Measurements from ENCODE around the gene SNIP1.
"Not testable (repeated sequence)": the region's sequence is repeated elsewhere in the genome, so short reads cannot be mapped to it uniquely, and the experiment has no call there.

The SNIP1 gene

DNA sequence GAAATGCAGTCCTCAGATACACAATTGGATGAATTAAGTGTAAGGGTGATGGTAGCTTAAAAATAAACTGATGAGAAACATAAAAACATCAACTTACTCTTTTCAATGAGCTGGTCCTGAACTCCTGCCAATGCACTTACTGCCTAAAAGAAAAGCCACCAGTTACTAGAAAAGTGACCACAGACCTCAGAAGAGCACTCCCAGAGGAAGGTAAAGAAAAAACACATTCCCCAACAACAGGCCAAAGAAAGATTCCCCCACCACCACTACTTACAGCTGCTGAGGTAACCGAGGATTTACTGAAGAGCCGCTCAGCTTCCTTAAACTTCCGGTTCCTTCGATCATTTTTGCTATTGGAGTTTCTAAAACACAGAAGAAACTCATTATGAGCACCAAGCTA lies 44.9 kb downstream of the SNIP1 start:
- peak; percentile 32 for DNase-seq

DNA sequence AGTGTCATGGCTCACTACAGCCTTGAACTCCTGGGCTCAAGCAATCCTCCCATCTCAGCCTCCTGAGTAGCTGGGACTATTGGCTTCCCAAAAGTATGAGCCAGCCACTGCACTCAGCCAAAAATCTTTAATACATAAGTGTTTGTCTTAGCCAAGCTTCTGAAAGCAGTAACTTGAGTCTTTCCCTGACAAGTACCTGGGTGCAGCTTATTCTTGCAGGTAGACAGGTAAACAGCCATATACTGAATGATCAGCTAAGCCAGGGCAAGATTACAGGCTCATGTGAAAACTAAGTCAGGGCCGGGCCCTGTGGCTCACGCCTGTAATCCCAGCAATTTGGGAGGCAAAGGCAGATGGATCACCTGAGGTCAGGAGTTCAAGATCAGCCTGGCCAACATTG lies 47.4 kb downstream of the SNIP1 start:
- DNase-seq, result no peak

DNA sequence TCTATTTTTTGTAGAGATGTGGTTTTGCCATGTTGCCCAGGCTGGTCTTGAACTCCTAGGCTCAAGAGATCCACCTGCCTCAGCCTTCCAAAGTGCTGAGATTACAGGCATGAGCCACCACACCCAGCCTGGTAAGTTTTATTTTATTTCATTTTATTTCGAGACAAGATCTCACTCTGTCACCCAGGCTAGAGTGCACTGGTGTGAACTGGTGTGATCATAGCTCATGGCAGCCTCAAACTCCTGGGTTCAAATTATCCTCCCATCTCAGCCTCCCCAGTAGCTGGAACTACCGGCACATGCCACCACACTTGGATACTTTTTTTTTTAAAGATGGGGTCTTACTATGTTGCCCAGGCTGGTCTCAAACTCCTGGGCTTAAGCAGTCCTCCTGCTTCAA lies 51.3 kb downstream of the SNIP1 start:
- DNase-seq, result not testable (repeated sequence)

DNA sequence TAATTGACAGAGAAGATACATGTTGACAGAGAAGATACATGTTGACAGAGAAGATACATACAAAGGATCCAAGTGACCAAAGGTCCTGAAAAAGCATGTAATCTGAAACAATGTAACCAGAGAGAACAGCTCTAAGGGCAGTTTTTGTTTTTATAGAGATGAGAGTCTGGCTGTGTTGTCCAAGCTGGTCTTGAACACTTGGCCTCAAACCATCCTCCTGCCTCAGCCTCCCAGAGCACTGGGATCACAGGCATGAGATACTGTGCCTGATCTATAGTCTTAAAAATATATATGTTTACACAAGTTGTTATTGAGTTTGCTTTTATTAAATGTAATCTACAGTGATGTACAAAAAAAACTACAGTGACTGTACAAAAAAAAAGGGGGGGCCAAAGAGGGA lies 52.0 kb downstream of the SNIP1 start:
- DNase-seq, result no peak

DNA sequence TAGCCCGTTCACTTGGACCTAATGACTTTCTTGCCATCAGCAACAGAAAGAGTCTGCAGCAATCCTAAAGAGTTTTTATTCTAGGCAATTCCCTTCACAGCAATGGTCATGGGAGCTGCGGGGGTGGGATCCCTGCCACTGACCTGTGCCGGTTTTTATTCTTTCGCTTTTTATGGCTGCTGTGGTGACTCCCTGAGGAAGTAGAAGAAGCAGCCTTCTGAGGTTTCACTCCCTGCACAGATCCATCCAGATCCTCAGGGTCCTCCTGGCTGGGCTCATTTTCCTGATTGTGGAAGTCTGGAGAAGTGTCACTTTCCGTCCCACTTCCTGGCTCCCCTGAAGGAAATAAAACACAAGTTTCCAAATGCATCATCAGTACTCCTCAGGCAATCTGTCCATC lies 52.4 kb downstream of the SNIP1 start:
- no peak for DNase-seq

DNA sequence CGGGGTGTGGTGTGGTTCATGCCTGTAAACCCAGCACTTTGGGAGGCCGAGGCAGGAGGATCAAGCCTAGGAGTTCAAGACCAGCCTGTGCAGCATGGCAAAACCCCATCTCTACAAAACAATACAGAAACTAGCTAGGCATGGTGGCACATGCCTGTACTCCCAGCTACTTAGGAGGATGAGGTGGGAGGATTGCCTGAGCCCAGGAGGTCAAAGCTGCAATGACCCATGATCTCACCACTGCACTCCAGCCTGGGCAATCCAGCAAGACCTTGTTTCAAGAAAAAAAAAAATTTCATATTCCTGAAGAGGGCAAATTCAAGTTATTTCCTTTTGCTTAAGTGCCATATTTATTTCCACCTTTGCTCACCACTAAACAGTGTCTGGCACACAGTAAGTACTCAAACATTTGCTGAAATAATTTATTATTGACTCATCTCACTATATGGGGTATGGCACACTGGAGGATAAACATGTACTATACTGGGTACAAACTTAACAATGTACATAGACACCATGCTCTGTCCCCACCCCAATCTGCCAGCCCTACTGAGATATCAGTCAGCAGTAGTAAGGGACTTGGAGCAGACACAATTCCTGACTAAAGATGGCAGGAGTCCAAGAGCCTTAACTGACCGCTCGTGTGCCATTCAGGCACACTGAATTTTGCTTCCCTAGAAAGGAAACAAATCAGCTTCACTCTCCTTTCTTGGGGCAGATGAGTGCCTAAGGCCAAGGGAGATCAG lies 55.0 kb downstream of the SNIP1 start:
- no peak for DNase-seq

DNA sequence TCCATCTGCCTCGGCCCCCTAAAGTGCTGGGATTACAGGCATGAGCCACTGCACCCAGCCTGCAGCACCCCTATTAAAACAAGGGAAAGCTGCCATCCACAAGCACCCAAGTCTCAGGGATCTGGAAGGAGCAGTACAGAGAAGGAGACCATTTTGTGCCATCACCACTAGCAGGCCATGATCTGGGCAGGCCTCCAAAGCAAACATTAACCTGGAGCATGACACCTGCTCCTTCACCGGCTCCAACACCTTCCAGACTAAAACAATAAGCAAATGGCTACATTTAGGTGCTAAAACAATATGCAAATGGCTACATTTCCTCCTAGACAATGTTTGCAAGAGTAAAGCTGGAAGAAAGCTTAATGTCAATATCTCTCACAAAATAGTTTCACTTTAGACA lies 56.3 kb downstream of the SNIP1 start:
- DNase-seq, result no peak

DNA sequence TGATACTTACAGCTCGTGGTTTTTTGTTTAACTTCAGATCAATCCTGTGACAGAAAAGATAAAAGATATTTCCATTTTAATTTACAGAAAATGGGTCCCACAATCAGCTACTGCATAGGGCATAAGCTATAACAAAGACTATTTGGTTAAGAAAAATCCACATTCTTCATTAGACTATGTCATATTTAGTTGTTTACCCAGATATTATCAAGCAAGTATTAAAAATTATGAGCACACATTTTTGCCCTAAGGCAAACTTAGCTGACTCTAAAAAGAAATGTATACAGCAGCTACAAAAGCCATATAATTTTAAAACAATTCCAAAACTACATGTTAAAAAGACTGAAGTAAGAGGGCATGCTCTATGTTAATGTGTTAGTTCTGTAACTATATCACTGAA lies 58.2 kb downstream of the SNIP1 start:
- no peak for DNase-seq

DNA sequence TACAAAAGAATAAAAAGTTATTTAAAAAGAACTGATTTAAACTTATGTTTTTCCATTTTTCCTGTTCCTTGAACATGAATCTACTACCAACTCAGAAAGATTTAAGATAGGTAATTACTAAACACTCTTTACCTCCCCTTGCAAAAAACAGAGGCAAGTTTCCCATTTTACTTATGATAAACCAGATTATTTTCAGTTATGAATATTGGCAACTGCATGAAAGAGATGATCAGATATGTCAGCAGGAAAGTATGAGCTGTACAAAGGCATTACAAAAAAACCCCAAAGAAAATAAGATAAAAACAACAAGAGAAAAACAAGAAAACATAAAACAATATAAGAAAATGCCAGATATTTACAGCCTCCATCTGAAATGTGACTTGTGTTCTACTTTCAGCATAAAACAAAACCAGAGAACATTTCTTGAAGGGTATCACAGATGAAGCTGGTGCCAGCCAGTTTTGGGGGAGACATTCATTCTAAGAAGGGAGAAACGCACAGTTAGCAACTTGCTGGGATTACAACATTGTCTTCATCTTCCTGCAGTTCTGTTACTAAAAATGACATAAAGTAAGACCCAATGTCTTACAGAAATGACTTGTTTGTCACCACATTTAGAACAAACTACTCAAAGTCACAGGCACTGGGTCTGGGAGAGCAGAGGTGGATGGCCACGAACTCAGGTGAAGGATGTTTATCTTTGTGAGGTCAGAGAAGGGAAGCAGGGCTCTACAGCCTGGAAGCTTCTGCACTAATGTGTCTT lies 60.6 kb downstream of the SNIP1 start:
- DNase-seq, result no peak

DNA sequence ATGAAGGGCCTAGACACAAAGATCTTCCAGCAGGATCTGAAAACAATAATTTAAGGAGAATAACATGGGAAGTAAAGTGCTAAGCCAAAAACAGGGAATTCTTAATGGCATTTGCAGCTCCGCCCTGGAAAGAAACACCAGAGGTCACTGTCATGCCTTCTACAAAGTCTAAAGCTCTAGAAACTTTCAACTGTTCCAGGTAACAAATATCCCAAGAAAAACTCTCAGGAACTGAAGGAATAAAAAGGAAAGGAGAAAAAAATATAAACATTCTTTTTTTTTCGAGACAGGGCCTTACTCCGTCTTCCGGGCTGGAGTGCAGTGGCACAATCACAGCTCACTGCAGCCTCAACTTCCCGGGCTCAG lies 66.5 kb downstream of the SNIP1 start:
- DNase-seq, result no peak

DNA sequence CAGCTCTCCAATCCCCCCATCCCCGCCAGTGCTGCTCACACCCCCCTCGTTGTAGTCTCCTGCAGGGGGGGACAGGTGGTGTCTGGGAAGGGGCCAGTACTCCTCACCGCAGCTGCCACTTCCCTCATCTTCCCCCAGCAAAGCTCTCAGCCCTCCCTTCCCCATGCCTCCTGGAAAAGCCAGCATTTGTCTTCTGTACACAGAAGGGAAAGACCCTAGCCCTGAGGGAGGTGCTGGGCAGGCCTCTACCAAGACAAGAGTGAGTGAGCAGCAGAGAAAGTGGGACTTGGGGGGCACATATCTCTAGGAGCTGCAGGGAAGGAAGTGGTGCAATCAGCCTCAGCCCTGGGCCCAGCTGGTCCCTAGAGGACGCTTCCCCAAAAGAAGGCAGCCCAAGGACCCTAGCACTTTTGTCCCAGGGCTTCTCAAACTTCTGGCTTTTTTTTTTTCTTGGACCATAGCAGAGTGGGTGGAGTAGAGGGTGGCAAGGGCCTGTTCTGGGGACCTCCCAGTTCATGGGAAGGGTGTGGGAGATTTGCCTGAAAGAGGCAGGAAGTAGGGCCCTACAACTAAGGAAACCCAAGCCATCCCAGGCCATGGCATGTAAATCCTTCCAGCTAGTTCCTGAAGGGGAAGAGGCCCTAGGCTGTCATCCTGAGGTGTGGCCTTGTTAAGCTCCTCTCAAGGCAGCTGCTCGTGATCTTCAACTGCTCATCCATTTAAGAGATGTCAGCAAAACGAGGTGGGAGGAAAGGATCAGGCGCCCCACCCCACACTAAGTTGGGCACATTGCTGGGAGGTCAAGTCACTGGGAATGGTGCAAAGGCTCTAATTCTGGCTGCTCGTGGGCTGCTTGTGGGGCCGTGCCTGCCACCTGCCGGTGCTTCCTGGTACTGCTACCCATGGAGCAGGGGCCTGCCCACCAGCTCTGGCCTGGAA lies 67.1 kb downstream of the SNIP1 start:
- DNase-seq, result peak; percentile 65

DNA sequence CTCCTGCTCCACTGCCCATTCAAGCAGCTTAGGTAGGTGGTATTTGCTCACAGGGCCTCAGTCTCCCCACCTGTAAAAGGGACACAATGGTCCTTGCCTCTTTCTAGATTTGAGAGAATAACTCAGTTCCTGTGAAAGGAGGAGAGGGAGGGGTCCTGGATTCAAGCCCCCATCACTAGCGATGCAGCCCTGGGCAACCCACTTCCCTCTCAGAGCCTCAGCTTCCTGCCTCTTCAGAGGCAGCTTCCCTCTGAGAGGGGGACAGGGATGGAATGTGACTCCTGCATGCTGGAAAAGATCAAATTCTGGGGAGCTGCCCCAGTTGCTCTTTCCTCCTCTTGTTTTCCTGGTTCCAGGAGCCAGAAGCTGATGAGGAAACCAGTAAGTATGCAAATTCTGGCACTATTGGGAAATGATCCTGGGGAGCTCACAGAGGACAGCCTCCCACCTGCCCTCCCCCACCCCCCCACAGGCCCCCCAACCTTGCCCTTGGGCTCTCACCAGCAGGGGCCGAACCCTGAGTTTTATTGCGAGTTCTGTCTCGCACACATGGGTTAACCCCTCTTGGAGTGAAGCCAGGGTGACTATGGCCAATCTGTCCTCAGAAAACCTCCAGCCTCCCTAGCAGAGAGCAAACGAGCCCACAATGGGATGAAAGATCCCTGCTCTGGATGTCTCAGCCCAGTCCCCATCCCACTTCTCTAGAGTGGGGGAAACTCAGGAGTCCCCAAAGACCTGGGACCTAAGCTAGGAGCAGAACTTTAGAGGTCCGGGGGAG lies 68.0 kb downstream of the SNIP1 start:
- no peak for DNase-seq
